Measurements from ENCODE around the gene TMEM121B. TPM values are rescaled to one million over a fixed set of nuclear protein-coding genes. Genes with fewer than 3 reads are reported as not detected.

Gene TMEM121B
- total RNA-seq, 2 donors from 2014 or later = 7.6 to 15.5 TPM

DNA sequence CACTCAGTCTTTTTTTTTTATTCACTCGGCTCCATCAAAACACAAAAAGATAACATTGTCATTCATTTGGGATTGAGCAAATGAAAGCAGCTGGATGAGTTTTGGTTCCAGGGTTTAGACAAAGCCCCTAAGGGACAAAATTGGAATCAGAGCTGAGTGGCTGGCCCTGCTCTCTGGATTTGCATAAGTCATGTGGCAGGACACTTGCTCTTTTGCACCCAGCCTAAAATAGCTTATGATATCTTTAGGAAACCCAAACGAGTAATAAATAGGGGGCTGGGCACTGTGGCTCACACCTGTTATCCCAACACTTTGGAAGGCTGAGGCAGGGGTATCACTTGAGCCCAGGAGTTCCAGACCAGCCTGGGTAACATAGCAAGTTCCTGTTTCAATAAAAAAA, 11.0 kb upstream of the TMEM121B start:
- no peak for DNase-seq (ENCODE audit: low spot score)
- no peaks in the 10 kb centered on the region for H3K9me3 ChIP-seq
- no peaks in the 10 kb centered on the region for H3K4me1 ChIP-seq (replicated peaks)
- intact Hi-C loops (cut with DNase I) = no loop called here
- H3K4me3 ChIP-seq = no peak overlapping the region
- no peaks in the 10 kb centered on the region for H3K36me3 ChIP-seq
- no peaks in the 10 kb centered on the region for H3K27me3 ChIP-seq (replicated peaks; ENCODE audit: insufficient read depth)
- no peak overlapping the region for H3K27ac ChIP-seq
- WGBS = 55% methylated on average over 2 of the region's 2 CpGs
- TF ChIP-seq POLR2A (IDR thresholded peaks at IDR 0.05) (no peak), CTCF (IDR thresholded peaks at IDR 0.05) (no peak), POLR2AphosphoS5 (IDR thresholded peaks at IDR 0.05) (no peak)

DNA sequence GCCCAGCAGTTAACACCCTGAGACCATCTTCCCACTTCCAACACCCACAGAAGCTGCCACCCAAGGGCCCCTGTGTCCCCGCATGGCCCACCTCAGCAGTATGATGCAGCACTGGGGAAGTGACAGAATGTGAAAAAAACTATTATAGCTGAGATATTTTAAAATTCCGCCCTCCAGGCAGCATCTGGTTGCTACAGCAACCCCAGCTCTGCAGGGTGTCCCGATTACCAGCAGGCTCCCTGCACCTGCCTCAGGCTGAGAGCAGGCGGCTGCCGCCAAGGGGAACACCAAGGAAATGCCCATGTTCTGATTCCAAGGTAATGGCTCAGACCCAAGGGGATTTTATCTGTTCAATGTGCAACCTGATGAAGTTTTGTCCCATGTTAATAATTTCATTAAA, 10.5 kb upstream of the TMEM121B start:
- H3K36me3 ChIP-seq = no peaks in the 10 kb centered on the region
- TF ChIP-seq CTCF (IDR thresholded peaks at IDR 0.05) (no peak), POLR2AphosphoS5 (IDR thresholded peaks at IDR 0.05) (no peak), POLR2A (IDR thresholded peaks at IDR 0.05) (no peak)
- intact Hi-C loops (cut with DNase I) = no loop called here
- H3K27me3 ChIP-seq (replicated peaks; ENCODE audit: insufficient read depth) = no peaks in the 10 kb centered on the region
- H3K9me3 ChIP-seq = no peaks in the 10 kb centered on the region
- H3K27ac ChIP-seq = no peak overlapping the region
- no peaks in the 10 kb centered on the region for H3K4me1 ChIP-seq (replicated peaks)
- 57% methylated on average over 5 of the region's 5 CpGs for WGBS
- DNase-seq (ENCODE audit: low spot score) = no peak
- H3K4me3 ChIP-seq = no peak overlapping the region

DNA sequence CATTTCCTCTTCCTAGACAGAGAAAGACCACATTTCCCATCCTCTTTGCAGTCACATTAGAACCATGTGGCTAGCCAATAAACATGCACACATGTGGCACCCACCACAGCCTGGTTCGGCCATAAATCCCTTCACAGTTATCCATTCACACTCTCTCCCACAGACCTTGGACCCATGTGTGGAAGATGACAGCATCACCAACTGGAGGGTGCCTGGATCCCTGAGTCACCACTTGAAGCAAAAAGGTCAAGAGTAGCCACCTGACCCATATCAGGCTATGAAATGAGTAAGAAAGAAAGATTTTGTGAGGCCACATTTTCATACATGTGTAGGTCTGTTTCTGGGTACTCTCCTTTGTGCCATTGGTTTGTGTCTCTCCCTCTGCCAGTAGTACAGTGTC, 9.0 kb upstream of the TMEM121B start:
- H3K27ac ChIP-seq = no peak overlapping the region
- WGBS = 100% methylated on average over 1 of the region's 1 CpG
- no peak for DNase-seq (ENCODE audit: low spot score)
- no peaks in the 10 kb centered on the region for H3K36me3 ChIP-seq
- intact Hi-C loops (cut with DNase I) = no loop called here
- no peak overlapping the region for H3K4me3 ChIP-seq
- H3K4me1 ChIP-seq (replicated peaks) = no peaks in the 10 kb centered on the region
- no peaks in the 10 kb centered on the region for H3K9me3 ChIP-seq
- no peak for TF ChIP-seq POLR2AphosphoS5 (IDR thresholded peaks at IDR 0.05)
- TF ChIP-seq CTCF (IDR thresholded peaks at IDR 0.05) = no peak
- no peak for TF ChIP-seq POLR2A (IDR thresholded peaks at IDR 0.05)
- H3K27me3 ChIP-seq (replicated peaks; ENCODE audit: insufficient read depth) = no peaks in the 10 kb centered on the region

DNA sequence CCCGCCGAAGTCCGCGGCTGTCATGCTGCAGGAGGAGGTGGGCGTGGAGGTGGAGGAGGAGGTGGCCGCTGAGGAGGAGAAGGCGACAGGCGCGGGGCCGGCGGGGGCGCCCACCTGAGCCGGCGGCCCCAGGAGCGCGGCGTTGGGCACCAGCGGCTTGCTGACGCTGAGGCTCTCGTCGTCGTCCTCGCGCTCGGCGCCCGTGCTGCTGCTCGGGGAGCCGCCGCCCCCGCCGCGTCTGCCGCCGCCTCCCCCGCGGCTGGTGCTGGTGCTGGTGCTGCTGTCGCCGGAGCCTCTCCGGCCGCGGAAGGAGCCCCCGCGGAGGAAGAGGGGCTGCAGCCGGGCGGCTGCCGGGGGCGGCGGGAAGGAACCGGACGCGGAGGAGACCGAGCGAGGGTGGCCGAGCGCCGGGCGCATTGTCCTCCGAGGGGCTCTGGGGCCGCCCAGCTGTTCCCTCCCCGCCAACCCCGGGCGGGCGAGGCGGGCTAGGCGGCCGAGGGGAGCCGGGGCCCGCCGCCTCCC, 388 bp downstream of the TMEM121B start:
- H3K9me3 ChIP-seq = no peaks in the 10 kb centered on the region
- H3K27me3 ChIP-seq (replicated peaks; ENCODE audit: insufficient read depth) = no peaks in the 10 kb centered on the region
- TF ChIP-seq POLR2A (IDR thresholded peaks at IDR 0.05) (no peak), POLR2AphosphoS5 (IDR thresholded peaks at IDR 0.05) (no peak), CTCF (IDR thresholded peaks at IDR 0.05) (no peak)
- H3K27ac ChIP-seq = peak overlapping the region; percentile 62 to 71
- peaks cover 9% of the 10 kb centered on the region for H3K4me1 ChIP-seq (replicated peaks)
- WGBS = 0% methylated on average over 9 of the region's 70 CpGs
- DNase-seq (ENCODE audit: low spot score) = no peak
- intact Hi-C loops (cut with DNase I) = no loop called here
- H3K36me3 ChIP-seq = no peaks in the 10 kb centered on the region
- peak overlapping the region; percentile 56 to 75 for H3K4me3 ChIP-seq

DNA sequence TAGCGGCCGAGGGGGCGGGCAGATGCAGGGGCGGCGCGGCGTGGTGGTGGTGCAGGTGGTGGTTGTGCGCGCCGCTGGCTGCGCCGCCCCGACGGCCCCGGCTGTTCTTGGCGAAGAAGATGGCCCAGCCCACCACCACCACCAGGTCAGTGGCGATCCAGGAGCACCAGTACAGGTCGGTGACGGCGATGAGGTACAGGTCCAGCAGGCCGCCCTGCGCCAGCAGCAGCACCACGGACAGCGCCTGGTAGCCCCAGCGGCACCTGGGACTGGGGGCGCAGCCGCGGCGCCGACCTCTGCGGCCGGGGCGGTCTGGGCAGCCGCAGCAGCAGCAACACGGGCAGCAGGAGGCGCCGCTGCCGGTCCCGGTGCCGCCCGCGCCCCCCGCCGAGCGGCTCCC, 879 bp downstream of the TMEM121B start:
- H3K4me3 ChIP-seq = peak overlapping the region; percentile 56 to 75
- peaks cover 9% of the 10 kb centered on the region for H3K4me1 ChIP-seq (replicated peaks)
- H3K27me3 ChIP-seq (replicated peaks; ENCODE audit: insufficient read depth) = no peaks in the 10 kb centered on the region
- no peaks in the 10 kb centered on the region for H3K36me3 ChIP-seq
- H3K9me3 ChIP-seq = no peaks in the 10 kb centered on the region
- peak overlapping the region in 1 of 2 donors; percentile 71 for H3K27ac ChIP-seq
- peak; percentile 55 for DNase-seq (ENCODE audit: low spot score)
- TF ChIP-seq POLR2A (IDR thresholded peaks at IDR 0.05) (no peak), POLR2AphosphoS5 (IDR thresholded peaks at IDR 0.05) (no peak), CTCF (IDR thresholded peaks at IDR 0.05) (no peak)
- WGBS = 2% methylated on average over 10 of the region's 45 CpGs
- intact Hi-C loops (cut with DNase I) = no loop called here

Measured in prostate gland (tissue), 2 donors.